Right lobe of liver (tissue), 6 donors: Measurements from ENCODE around the gene UNC5B. TPM values are rescaled to one million over a fixed set of nuclear protein-coding genes. Genes with fewer than 3 reads are reported as not detected.
A peak's percentile ranks its signal among the peaks of the same experiment; 100 is the strongest.

Source experiments
- ATAC-seq, 4 donors: fragments of 200-7000 bp; cut with Tn5 transposase; one replicate each; pipeline ENCODE4 v1.9.1; 2020; ENCODE audit warnings: mild to moderate bottlenecking in 4 of 4, moderate library complexity in 4 of 4
- DNase-seq, 3 donors: peaks; one replicate each; pipeline ENCODE4 v3.0.0-alpha.2; 2020
- H3K27ac ChIP-seq, 3 donors: fragments of 200-600 bp; one replicate each; pipeline ENCODE4 v1.8.0; 2022
- H3K27me3 ChIP-seq, 2 donors: fragments of 200-600 bp; one replicate each; pipeline ENCODE4 v1.8.0; 2022
- H3K36me3 ChIP-seq, 4 donors: fragments of 200-600 bp; sonication (generic) in 1 of 4; one replicate each; pipeline versions ENCODE4 v1.5.1 to v1.8.0; 2017 to 2022; ENCODE audit warnings: control low read depth in 1 of 4
- H3K4me1 ChIP-seq, 4 donors: fragments of 200-600 bp; sonication (generic) in 1 of 4; one replicate each; pipeline versions ENCODE4 v1.5.1 to v1.8.0; 2017 to 2022; ENCODE audit warnings: control low read depth in 1 of 4
- H3K4me3 ChIP-seq, 3 donors: fragments of 200-600 bp; one replicate each; pipeline ENCODE4 v1.8.0; 2022
- H3K9me3 ChIP-seq, 4 donors: fragments of 200-600 bp; sonication (generic) in 1 of 4; one replicate each; pipeline versions ENCODE4 v1.5.1 to v1.8.0; 2017 to 2022; ENCODE audit warnings: control low read depth in 1 of 4
- POLR2A ChIP-seq: fragments of 450-650 bp; IDR thresholded peaks from one replicate; pipeline ENCODE4 v1.6.1; 2017; ENCODE audit warnings: antibody characterized with exemption, mild to moderate bottlenecking
- WGBS: methylation state at CpG from one replicate; pipeline ENCODE4 v1.1.6; 2018; ENCODE audit warnings: low coverage, low lambda C conversion rate; ENCODE audit not compliant: insufficient coverage; ENCODE audit errors: missing lambda C conversion rate; 5-methylcytosine and 5-hydroxymethylcytosine counted together
- intact Hi-C, 2 donors: fragments of 100-400 bp; cut with DNase I; formaldehyde crosslinking; loops; one replicate each; pipeline versions ENCODE4 v1.11.2 to v1.14.1; 2022
- total RNA-seq, 6 experiments: library from RNA; depleted of rRNA in 2 of 6; stranded (reverse); fragments of >200 nt in 2 of 6; fragmentation: NEBNext Ultra II Directional in 3 of 6; extraction: Animal tissue kit (Norgen Biotek cat#: 25700) in 3 of 6; gene quantifications; one replicate each; pipeline versions ENCODE4 v1.1.0 to v1.2.4, GENCODE V29; 2016 to 2023
- TF ChIP-seq, protein P1 (sequence below), 4 donors: fragments of 200-600 bp in 3 of 4; fragments of 450-650 bp in 1 of 4; IDR thresholded peaks; one replicate each; pipeline versions ENCODE4 v1.5.1 to v1.8.0; 2016 to 2022; ENCODE audit warnings: antibody characterized with exemption in 4 of 4, mild to moderate bottlenecking in 2 of 4
- donor health status: DM: no; HTN: yes; CAD: no.
- donor health status: DM: no; HTN: no; CAD: no.
- donor health status: DM: no; HTN: no; CAD: no.
- donor health status: DM: no; HTN: yes; CAD: no.
- donor health status: DM: no; HTN: yes; CAD: no.

The UNC5B gene
- total RNA-seq, 6 experiments from 2014 or later = 1.0 to 6.2 (median 2.1) TPM

DNA sequence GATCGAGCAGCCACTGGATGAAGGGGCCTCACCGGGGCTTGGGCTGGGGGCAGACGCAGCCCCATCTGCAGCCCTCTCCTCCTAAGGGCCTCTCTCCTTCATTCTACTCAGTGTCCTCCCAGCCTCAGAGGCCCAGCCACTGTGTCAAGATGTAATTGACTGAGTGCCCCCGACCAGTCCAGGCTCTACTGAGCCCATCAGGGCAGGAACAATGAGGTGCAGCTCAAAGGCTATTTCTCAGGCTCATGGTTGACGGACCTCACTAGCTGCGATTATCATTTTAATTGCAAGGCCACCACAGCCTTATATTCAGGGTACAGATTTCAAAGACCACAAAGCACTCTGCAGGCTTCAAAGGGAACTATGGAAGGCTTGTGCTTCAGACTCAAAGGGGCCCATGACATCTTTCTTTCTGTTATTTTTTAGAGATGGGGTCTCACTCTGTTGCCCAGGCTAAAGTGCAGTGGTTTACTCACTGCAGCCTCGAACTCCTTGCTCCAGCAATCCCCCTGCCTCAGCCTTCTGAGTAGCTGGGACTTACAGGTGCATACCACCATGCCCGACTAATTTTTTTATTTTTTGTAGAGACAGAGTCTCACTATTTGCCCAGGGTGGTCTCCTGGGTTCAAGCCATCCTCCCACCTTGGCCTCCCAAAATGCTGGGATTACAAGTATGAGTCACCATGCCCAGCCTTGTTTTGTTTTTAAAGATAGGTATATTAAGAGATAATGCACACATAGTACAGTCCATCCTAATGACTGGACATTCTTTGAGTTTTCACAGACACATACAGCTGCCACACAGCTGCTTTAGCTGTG lies 130.4 kb downstream of the UNC5B start:
- H3K9me3 ChIP-seq = no peaks in the 10 kb centered on the region
- WGBS = 93% methylated on average over 3 of the region's 8 CpGs
- no peak overlapping the region for H3K4me3 ChIP-seq
- H3K27ac ChIP-seq = peak overlapping the region in 2 of 3 donors; percentile 43 to 65
- intact Hi-C loops = no loop called here
- no peak for TF ChIP-seq POLR2A
- TF ChIP-seq, protein P1, sequence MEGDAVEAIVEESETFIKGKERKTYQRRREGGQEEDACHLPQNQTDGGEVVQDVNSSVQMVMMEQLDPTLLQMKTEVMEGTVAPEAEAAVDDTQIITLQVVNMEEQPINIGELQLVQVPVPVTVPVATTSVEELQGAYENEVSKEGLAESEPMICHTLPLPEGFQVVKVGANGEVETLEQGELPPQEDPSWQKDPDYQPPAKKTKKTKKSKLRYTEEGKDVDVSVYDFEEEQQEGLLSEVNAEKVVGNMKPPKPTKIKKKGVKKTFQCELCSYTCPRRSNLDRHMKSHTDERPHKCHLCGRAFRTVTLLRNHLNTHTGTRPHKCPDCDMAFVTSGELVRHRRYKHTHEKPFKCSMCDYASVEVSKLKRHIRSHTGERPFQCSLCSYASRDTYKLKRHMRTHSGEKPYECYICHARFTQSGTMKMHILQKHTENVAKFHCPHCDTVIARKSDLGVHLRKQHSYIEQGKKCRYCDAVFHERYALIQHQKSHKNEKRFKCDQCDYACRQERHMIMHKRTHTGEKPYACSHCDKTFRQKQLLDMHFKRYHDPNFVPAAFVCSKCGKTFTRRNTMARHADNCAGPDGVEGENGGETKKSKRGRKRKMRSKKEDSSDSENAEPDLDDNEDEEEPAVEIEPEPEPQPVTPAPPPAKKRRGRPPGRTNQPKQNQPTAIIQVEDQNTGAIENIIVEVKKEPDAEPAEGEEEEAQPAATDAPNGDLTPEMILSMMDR (IDR thresholded peaks at IDR 0.05) = no peak
- no peaks in the 10 kb centered on the region for H3K36me3 ChIP-seq
- ATAC-seq = no peak
- H3K27me3 ChIP-seq = no peaks in the 10 kb centered on the region
- peaks cover 0 to 92% (median 26%) of the 10 kb centered on the region in 4 donors for H3K4me1 ChIP-seq
- no peak for DNase-seq

DNA sequence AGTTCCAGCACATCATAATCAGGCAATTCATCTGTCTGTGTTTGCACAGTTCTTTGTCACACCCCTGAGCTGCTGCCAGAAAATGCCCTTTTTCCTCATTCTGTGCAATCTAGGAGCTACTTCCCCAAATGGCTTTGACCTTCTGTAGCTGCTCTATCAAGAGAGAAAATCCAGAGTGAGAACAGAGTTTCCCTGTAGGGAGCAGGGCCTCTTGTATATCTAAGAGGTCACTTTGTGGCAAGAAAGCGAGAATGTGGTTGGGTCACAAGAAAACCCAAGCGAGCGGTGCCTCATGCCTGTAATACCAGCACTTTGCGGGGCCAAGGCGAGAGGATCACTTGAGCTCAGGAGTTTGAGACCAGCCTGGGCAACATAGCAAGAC lies 131.0 kb downstream of the UNC5B start:
- no peak overlapping the region for H3K4me3 ChIP-seq
- H3K27me3 ChIP-seq = no peaks in the 10 kb centered on the region
- H3K27ac ChIP-seq = peak overlapping the region in 2 of 3 donors; percentile 43 to 65
- TF ChIP-seq, protein P1 (IDR thresholded peaks at IDR 0.05) = no peak
- TF ChIP-seq POLR2A = no peak
- no peaks in the 10 kb centered on the region for H3K9me3 ChIP-seq
- H3K36me3 ChIP-seq = no peaks in the 10 kb centered on the region
- intact Hi-C loops = no loop called here
- peaks cover 0 to 90% (median 25%) of the 10 kb centered on the region in 4 donors for H3K4me1 ChIP-seq
- ATAC-seq = peak; percentile 6 to 49 (median 16)
- peak in 2 of 3 donors; percentile 62 to 69 for DNase-seq
- WGBS = 68% methylated on average over 5 of the region's 5 CpGs

DNA sequence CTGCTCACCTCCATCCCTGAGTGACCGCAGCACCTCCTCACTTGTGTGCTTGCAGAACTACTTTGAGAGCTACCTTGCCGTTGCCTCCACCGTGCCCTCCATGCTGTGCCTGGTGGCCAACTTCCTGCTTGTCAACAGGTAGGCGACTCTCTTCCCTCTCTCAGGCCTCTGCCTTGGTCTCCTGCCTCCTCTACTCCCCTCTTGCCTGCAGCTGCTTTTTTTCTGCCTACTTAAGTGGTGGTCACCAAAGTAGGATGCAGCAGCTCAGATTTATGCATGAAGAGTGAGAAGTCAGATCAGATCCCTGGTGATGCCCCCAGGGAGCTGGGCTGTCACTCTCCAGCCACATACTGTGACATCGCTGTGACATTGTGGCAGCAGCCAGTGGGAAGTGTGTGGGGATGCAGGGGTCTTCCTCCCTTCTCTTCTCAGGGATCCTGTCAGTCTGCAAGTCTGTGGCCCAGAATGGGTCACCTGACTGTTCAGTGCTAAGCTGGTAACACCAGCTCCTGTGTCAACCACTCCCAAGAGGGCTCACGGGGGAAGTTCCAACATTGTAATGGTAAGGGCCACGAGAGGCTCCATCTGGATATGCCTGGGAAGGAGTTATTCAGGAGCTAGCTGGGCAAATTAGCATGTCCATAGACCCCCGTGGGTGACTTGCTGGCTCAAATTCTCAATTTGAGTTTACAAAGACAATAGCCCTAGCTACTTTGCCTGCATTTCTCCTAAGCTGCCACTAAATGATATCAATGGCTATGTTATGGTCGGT lies 132.0 kb downstream of the UNC5B start:
- H3K27me3 ChIP-seq = no peaks in the 10 kb centered on the region
- WGBS = no CpG with 5 or more reads among the region's 9 CpGs

DNA sequence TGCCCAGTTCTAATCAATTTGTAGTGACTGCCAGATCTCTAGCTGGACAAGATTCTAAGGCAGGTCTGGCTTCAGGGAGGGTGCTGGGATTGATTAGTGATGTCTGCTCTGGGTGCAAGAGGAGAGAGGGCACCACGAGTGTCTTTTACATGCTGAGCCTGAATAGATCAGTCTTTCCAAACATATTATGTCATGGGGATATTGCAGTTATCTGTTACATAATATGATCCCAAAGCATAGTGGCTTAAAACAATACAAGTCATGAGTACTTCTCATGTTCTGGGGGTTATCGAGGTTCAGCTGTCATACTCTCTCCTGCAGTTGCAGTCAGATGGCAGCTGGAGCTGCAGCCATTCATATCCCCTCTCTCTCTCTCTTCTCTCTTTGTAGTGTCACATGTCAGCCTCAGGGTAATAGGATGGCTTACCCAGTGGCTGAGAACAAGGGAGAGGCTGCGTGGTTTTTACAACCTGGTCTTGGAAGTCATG lies 132.7 kb downstream of the UNC5B start:
- Histone ChIP-seq H3K9me3 (no peaks in the 10 kb centered on the region), H3K4me1 (peaks cover 0 to 79% (median 20%) of the 10 kb centered on the region in 4 donors), H3K27me3 (no peaks in the 10 kb centered on the region), H3K4me3 (no peak overlapping the region), H3K27ac (peak overlapping the region in 1 of 3 donors; percentile 65), H3K36me3 (no peaks in the 10 kb centered on the region)
- DNase-seq = no peak
- peak in 2 of 4 donors; percentile 4 to 37 for ATAC-seq
- intact Hi-C loops = no loop called here
- 14% methylated on average over 2 of the region's 3 CpGs for WGBS
- TF ChIP-seq, protein P1 (IDR thresholded peaks at IDR 0.05) = no peak
- TF ChIP-seq POLR2A = no peak

More for the DNA sequence above, 132.0 kb downstream of the UNC5B start:
- ATAC-seq = no peak
- no peaks in the 10 kb centered on the region for H3K9me3 ChIP-seq
- H3K4me3 ChIP-seq = no peak overlapping the region
- H3K36me3 ChIP-seq = no peaks in the 10 kb centered on the region
- TF ChIP-seq, protein P1 (IDR thresholded peaks at IDR 0.05) = no peak
- TF ChIP-seq POLR2A = no peak
- DNase-seq = no peak
- H3K4me1 ChIP-seq = peaks cover 0 to 86% (median 24%) of the 10 kb centered on the region in 4 donors
- intact Hi-C loops = no loop called here
- peak overlapping the region in 1 of 3 donors; percentile 65 for H3K27ac ChIP-seq
